B cell (primary cell): ENCODE data around the gene FES. TPM values are rescaled to one million over a fixed set of nuclear protein-coding genes. Genes with fewer than 3 reads are reported as not detected.

ENCODE experiments used
- ATAC-seq: fragments of 200-7000 bp; cut with Tn5 transposase; one replicate; pipeline ENCODE4 v1.10.0; 2021; ENCODE audit warnings: low read depth, mild to moderate bottlenecking, moderate number of reproducible peaks, moderate library complexity
- CTCF ChIA-PET: fragments of 350-600 bp; sonication (Branson Sonifier 250); formaldehyde crosslinking; loops from one replicate; lab custom pipeline; 2021; ENCODE audit warnings: antibody characterized with exemption, inconsistent platforms; lab: Charles Lee
- POLR2A ChIA-PET: fragments of 350-600 bp; sonication (Branson Sonifier 250); formaldehyde crosslinking; loops from one replicate; lab custom pipeline; 2021; ENCODE audit warnings: antibody characterized with exemption; lab: Charles Lee
- DNase-seq: peaks from one replicate; pipeline ENCODE4 v3.0.0; 2013
- H2AFZ ChIP-seq: 2 replicates; pipeline ENCODE4 v1.6.1; 2012; ENCODE audit warnings: mild to moderate bottlenecking, low read depth, low read length; ENCODE audit not compliant: insufficient read depth, poor library complexity, severe bottlenecking
- H3K27ac ChIP-seq, 2 donors: 1 replicate in 1 of 2; 2 replicates in 1 of 2; pipeline ENCODE4 v1.5.1; 2012 to 2013; ENCODE audit warnings: low read length in 2 of 2, mild to moderate bottlenecking in 2 of 2, moderate library complexity in 1 of 2
- H3K27me3 ChIP-seq, 4 experiments: fragments of 200-600 bp in 1 of 4; sonication (generic) in 1 of 4; replicated peaks in 1 of 4; 1 replicate in 2 of 4; 2 replicates in 2 of 4; pipeline versions ENCODE4 v1.6.1 to v1.7.0; 2013 to 2016; ENCODE audit warnings: low read length in 3 of 4, mild to moderate bottlenecking in 2 of 4, mixed read lengths in 1 of 4, moderate library complexity in 1 of 4; ENCODE audit not compliant: insufficient read depth in 4 of 4, control insufficient read depth in 3 of 4; ENCODE audit errors: control extremely low read depth in 1 of 4
- H3K36me3 ChIP-seq, 2 experiments: replicated peaks in 1 of 2; 1 replicate in 1 of 2; 2 replicates in 1 of 2; pipeline versions ENCODE4 v1.6.1 to v1.7.1; 2013; ENCODE audit warnings: low read length in 1 of 2; ENCODE audit not compliant: insufficient read depth in 2 of 2, control insufficient read depth in 1 of 2; ENCODE audit errors: control extremely low read depth in 1 of 2, extremely low read depth in 1 of 2
- H3K4me1 ChIP-seq, 2 donors: fragments of 200-600 bp in 1 of 2; sonication (generic) in 1 of 2; 1 replicate in 1 of 2; 2 replicates in 1 of 2; pipeline versions ENCODE4 v1.5.1 to v1.6.1; 2013 to 2017; ENCODE audit warnings: low read length in 2 of 2; ENCODE audit not compliant: control insufficient read depth in 2 of 2, insufficient read depth in 2 of 2
- H3K4me2 ChIP-seq: replicated peaks from 2 replicates; pipeline ENCODE3; 2012; ENCODE audit warnings: mild to moderate bottlenecking, low read depth, low read length; ENCODE audit not compliant: poor library complexity, severe bottlenecking
- H3K4me3 ChIP-seq, 5 experiments: fragments of 200-600 bp in 1 of 5; sonication (generic) in 1 of 5; 1 replicate in 3 of 5; 2 replicates in 2 of 5; pipeline versions ENCODE4 v1.5.1 to v1.7.0; 2011 to 2016; ENCODE audit warnings: low read length in 4 of 5, mild to moderate bottlenecking in 4 of 5, low read depth in 2 of 5, control low read depth in 1 of 5, moderate library complexity in 1 of 5; ENCODE audit not compliant: insufficient read depth in 1 of 5; ENCODE audit errors: control extremely low read depth in 1 of 5, extremely low read depth in 1 of 5
- H3K79me2 ChIP-seq: fragments of 200-600 bp; sonication (generic); one replicate; pipeline ENCODE4 v1.6.0; 2016; ENCODE audit warnings: low read length; ENCODE audit not compliant: control insufficient read depth, insufficient read depth
- H3K9ac ChIP-seq: fragments of 200-600 bp; sonication (generic); 2 replicates; pipeline ENCODE4 v1.6.1; 2017; ENCODE audit warnings: mild to moderate bottlenecking, low read length, moderate library complexity
- H3K9me3 ChIP-seq, 3 donors: one replicate each; pipeline versions ENCODE4 v1.6.1 to v1.7.1; 2013; ENCODE audit warnings: low read length in 2 of 3; ENCODE audit not compliant: control insufficient read depth in 2 of 3, insufficient read depth in 1 of 3; ENCODE audit errors: control extremely low read depth in 1 of 3
- H4K20me1 ChIP-seq: 2 replicates; pipeline ENCODE4 v1.6.0; 2012; ENCODE audit warnings: mild to moderate bottlenecking, low read length; ENCODE audit not compliant: insufficient read depth, control insufficient read depth, poor library complexity, severe bottlenecking
- H3K27ac Mint-ChIP-seq: one replicate; pipeline ENCODE4 v1.8.0; 2021; ENCODE audit warnings: mixed read lengths
- H3K27me3 Mint-ChIP-seq: one replicate; pipeline ENCODE4 v1.8.0; 2021; ENCODE audit warnings: mixed read lengths
- H3K4me1 Mint-ChIP-seq: one replicate; pipeline ENCODE4 v1.8.0; 2021; ENCODE audit warnings: mixed read lengths
- H3K4me3 Mint-ChIP-seq: one replicate; pipeline ENCODE4 v1.8.0; 2021; ENCODE audit warnings: mixed read lengths
- H3K9me3 Mint-ChIP-seq: one replicate; pipeline ENCODE4 v1.8.0; 2022; ENCODE audit warnings: mixed read lengths; ENCODE audit not compliant: insufficient read depth
- CTCF ChIP-seq: fragments of 200-600 bp; IDR thresholded peaks from one replicate; pipeline ENCODE4 v1.8.0; 2022; ENCODE audit warnings: antibody characterized with exemption, mild to moderate bottlenecking
- EZH2 ChIP-seq: IDR thresholded peaks from 2 replicates; pipeline ENCODE4 v1.6.1; 2012; ENCODE audit warnings: borderline replicate concordance, low read depth, mild to moderate bottlenecking, moderate library complexity, low read length; ENCODE audit not compliant: insufficient read depth, poor library complexity, severe bottlenecking
- WGBS: methylation state at CpG from one replicate; pipeline ENCODE4 v1.1.5; 2013; ENCODE audit warnings: missing lambda C conversion rate; ENCODE audit not compliant: insufficient coverage; 5-methylcytosine and 5-hydroxymethylcytosine counted together
- intact Hi-C: fragments of 100-400 bp; cut with micrococcal nuclease; formaldehyde crosslinking; loops from one replicate; pipeline ENCODE4 v1.10.0; 2022
- polyA plus RNA-seq: library from polyadenylated mRNA; depleted of rRNA; stranded (reverse); fragments of >200 nt; gene quantifications from 2 replicates; pipeline ENCODE4 v1.2.3, GENCODE V29; 2012
- total RNA-seq, 2 donors: library from RNA; stranded (reverse); fragments of 120-200 nt in 1 of 2; gene quantifications; 1 replicate in 1 of 2; 2 replicates in 1 of 2; pipeline versions ENCODE4 v1.2.3 to v1.2.4, GENCODE V29; 2013 to 2022

The FES gene
- total and polyA plus RNA-seq, 2 donors (not counting 1 experiment from before 2014, with no cell fraction given), result 23.9 to 31.4 TPM

DNA sequence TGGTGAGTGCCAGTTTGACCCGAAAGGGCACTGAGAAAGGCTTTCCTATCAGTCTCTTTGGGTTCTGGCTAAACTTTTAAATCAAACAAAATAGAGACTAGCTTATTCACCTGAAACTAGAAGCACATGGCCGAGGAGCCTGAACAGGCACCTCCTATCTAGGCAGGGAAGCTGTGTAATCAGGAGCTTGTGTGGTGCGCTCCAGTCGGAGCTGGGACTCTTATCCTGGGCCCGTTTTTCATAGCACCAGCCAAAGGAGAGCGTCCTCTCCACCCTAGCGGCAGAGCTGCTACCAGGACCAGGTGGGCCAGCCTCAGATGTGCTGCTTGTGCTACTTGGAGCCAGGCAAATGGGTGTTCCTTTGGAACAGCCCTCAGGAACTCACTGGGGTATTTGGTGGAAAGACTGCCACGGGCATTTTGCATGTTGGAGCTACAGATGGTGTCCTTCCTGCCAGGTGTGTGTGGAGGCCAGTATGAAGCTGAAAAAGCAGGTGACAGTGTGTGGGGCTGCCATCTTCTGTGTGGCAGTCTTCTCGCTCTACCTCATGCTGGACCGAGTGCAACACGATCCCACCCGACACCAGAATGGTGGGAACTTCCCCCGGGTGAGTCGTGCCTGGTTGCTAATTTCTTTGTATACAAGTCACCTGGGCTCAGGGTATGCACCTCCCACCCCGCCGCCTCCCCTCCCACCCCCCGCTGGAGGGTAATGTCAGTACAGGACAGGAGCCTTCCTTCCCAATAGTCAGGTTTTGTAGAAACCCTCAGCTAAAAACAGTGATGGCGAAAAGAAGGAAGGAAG lies 19.6 kb downstream of the FES start:
- WGBS, result 77% methylated on average over 12 of the region's 18 CpGs
- Histone ChIP-seq H3K27ac (peak overlapping the region in 1 of 2 donors; percentile 72), H3K4me2 (peak overlapping the region; percentile 94), H3K4me3 (peak overlapping the region; percentile 61 to 74 (median 69)), H2AFZ (peak overlapping the region; percentile 86), H4K20me1 (peaks cover 13% of the 10 kb centered on the region), H3K36me3 (peaks cover 0 to 38% of the 10 kb centered on the region in 2 experiments), H3K79me2 (peaks cover 3% of the 10 kb centered on the region), H3K9me3 (no peaks in the 10 kb centered on the region), H3K27me3 (no peaks in the 10 kb centered on the region), H3K4me1 (peaks cover 13 to 19% of the 10 kb centered on the region in 2 donors), H3K9ac (peak overlapping the region; percentile 76)
- TF ChIP-seq EZH2 (no peak), CTCF (no peak)
- intact Hi-C loops, result loop anchor here (2.0 kb wide), 1 partner anchor 309 kb away; no protein-coding TSS in a partner anchor
- ChIA-PET CTCF (interaction anchor here (0.9 to 14.4 kb wide), 9 partner anchors 17 to 585 kb away, joined by 3 to 260 read pairs (median 6); partner anchors contain the start of genes FES, HDDC3 and UNC45A), POLR2A (interaction anchor here (0.8 to 3.8 kb wide), 5 partner anchors 18 to 542 kb away, joined by 3 to 66 read pairs (median 4); partner anchors contain the start of genes HDDC3, IQGAP1 and UNC45A)
- Mint-ChIP-seq H3K27me3 (no peaks in the 10 kb centered on the region), H3K27ac (peak overlapping the region; percentile 90), H3K4me3 (peak overlapping the region; percentile 85), H3K4me1 (peaks cover 24% of the 10 kb centered on the region), H3K9me3 (no peaks in the 10 kb centered on the region)
- DNase-seq, result no peak
- no peak for ATAC-seq
